T47D (cell line): Measurements from ENCODE around the gene BTG2.

ENCODE experiments used
- DNase-seq, 2 experiments: peaks; one replicate each; pipeline versions ENCODE4 v3.0.0 to v3.0.0-alpha.2; 2011 to 2012; ENCODE audit warnings: low read depth in 1 of 2, low spot score in 1 of 2
- JUND ChIP-seq: IDR thresholded peaks from 2 replicates; pipeline ENCODE4 v1.6.1; 2012; ENCODE audit warnings: low read depth
- in situ Hi-C: cut with HindIII; loops from 2 replicates; pipeline ENCODE4 v1.10.0; 2016; ENCODE audit warnings: low sequenced_read_pairs, low pct_unique_long_range_greater_than_20kb

The BTG2 gene

DNA sequence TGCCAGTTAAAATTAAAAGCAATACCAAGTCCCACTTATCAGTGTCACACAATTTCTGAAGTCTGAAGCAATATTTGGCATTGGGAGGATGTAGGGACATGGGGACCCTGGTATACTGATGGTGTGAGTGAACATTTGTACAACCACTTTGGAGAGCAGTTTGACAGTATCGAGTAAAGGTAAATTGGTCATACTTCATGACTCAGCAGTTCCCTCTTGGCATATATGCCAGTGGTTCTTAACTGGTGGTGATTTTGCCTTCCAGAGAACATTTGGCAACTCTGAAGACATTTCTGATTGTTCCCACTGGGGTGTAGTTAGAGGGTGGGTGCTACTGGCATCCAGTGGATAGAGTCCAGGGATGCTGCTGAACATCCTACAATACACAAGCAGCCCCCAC, 25.9 kb downstream of the BTG2 start:
- TF ChIP-seq JUND: no peak
- in situ Hi-C loops: no loop called here
- no peak for DNase-seq

- in situ Hi-C loops: no loop called here
- DNase-seq: no peak
- TF ChIP-seq JUND: no peak
Observed at GRCh38 chr1:203335503-203335902, 30.2 kb downstream of the BTG2 start.

GRCh38 chr1:203336097-203336496, 30.8 kb downstream of the BTG2 start:
- in situ Hi-C loops: no loop called here
- DNase-seq: no peak
- no peak for TF ChIP-seq JUND

- no peak for TF ChIP-seq JUND
- peak; percentile 75 to 83 for DNase-seq
- in situ Hi-C loops: no loop called here
Observed at GRCh38 chr1:203338335-203339036, 33.2 kb downstream of the BTG2 start.

GRCh38 chr1:203340112-203340790, 34.9 kb downstream of the BTG2 start:
- in situ Hi-C loops: no loop called here
- peak; percentile 93 to 94 for DNase-seq
- TF ChIP-seq JUND: no peak

GRCh38 chr1:203342192-203342940, 37.0 kb downstream of the BTG2 start:
- peak; percentile 78 to 86 for DNase-seq
- TF ChIP-seq JUND: no peak
- in situ Hi-C loops: no loop called here

GRCh38 chr1:203343956-203344754, 38.8 kb downstream of the BTG2 start:
- no peak for TF ChIP-seq JUND
- peak in 1 of 2 experiments; percentile 35 for DNase-seq
- in situ Hi-C loops: no loop called here

DNA sequence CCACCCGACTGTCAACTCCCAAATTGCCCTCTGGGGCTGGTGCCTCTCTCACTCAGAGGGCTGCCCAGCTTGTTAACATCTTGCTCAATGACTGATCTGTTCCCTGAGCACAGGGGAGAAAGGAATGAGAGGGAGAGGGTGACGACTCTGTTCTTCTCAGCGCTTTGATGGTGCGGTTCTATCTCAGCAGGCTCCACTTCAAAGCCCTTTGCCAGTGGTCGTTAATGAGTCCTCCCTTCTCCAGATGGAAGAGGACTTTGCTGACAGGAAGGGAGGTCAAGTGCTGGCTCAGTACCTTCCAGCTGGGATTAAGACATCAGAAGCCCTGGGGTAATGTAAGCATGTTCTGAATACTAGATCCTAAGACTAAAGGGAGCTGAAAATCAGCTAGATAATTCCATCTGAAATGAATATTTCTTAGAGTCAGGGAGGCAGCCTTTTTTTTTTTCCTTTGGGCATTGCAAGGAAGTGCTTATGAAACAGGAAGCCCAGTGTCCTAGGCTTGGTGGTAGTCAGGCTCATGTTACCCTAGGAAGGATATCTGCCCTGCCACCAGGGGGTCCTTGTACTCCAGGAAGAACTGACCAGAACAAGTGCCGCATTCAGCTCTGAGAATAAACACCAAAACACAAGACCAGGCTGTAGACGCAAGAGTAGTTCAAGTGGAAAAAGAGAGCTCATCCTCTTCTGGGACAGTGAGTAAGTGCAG, 40.9 kb downstream of the BTG2 start:
- DNase-seq: no peak
- in situ Hi-C loops: no loop called here
- no peak for TF ChIP-seq JUND

DNA sequence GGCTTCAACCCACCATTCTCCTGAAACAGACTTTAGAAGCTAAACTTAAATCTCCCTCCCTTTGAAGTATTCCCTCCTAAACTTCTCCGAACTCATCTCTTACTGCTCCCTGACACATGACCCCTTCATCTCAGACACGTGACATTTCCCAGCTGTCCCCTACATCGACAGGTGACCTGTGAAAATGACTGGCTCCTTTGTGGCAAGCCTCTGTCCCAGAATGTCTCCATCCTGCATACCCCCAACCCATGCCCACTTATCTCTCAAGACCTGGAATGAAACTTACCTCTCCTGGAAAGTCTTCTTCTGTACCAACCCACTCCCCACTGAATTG, 41.4 kb downstream of the BTG2 start:
- in situ Hi-C loops: no loop called here
- TF ChIP-seq JUND: no peak
- no peak for DNase-seq

- in situ Hi-C loops: no loop called here
- no peak for TF ChIP-seq JUND
- no peak for DNase-seq
Observed at GRCh38 chr1:203349166-203349565, 43.8 kb downstream of the BTG2 start.

DNA sequence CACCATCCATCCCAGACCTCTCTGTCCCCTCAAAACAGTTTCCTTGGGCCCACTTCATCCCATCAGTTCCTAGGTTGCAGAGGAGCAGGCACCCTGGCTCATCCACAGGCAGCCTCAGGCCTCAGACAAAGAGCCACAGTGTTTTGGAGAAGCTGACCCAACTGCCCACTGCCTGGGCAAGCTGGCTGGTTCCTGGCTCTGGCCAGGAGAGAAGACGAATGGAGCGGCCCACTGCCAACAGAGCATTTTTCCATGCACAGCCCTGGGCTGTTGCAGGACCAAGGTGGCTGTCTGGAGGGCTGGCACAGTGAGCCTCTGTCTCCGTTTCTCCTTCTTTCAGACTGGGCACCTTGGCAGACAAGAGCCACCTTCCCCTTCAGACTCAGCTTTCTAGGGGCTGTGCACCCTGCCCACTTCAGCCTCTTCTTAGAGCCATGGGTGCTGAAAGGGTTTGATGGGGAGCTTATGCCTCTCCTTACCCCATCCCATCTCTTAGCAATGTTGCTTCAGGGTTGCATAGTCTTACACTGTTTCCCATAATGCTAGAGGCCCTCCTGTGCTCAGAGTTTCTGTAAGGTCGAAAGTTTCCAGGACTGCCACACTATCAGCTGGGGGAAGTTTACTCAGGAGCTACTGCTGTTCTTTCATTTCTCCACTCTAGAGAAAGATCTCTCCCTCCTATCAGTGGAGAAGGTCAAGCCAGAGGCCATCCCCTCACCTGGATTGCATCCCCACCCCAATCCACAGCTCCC, 44.6 kb downstream of the BTG2 start:
- no peak for DNase-seq
- in situ Hi-C loops: no loop called here
- TF ChIP-seq JUND: no peak
